CD4-positive, CD25-positive, alpha-beta regulatory T cell (primary cell): ENCODE data around the gene PDE4B. TPM values are rescaled to one million over a fixed set of nuclear protein-coding genes. Genes with fewer than 3 reads are reported as not detected.
"Not testable (repeated sequence)": the region's sequence is repeated elsewhere in the genome, so short reads cannot be mapped to it uniquely, and the experiment has no call there.

Source experiments
- ATAC-seq, 2 donors: fragments of 150-1000 bp; cut with Tn5 transposase; one replicate each; pipeline ENCODE4 v1.10.0; 2021; ENCODE audit warnings: low read depth in 2 of 2, moderate number of reproducible peaks in 2 of 2, moderate library complexity in 1 of 2
- DNase-seq, 3 donors: peaks; one replicate each; pipeline versions ENCODE4 v3.0.0 to v3.0.0-alpha.2; 2012 to 2022; ENCODE audit warnings: mixed read lengths in 1 of 3
- H3K27ac ChIP-seq: one replicate; pipeline ENCODE4 v1.7.0; 2013; ENCODE audit warnings: mild to moderate bottlenecking, low read length; ENCODE audit not compliant: insufficient read depth, poor library complexity, severe bottlenecking
- H3K27me3 ChIP-seq: one replicate; pipeline ENCODE4 v1.7.0; 2013; ENCODE audit warnings: low read length; ENCODE audit not compliant: control insufficient read depth, insufficient read depth
- H3K36me3 ChIP-seq: one replicate; pipeline ENCODE4 v1.7.0; 2013; ENCODE audit warnings: mild to moderate bottlenecking, low read length, moderate library complexity; ENCODE audit not compliant: control insufficient read depth, insufficient read depth
- H3K4me1 ChIP-seq: 2 replicates; pipeline ENCODE4 v1.7.0; 2013; ENCODE audit warnings: mild to moderate bottlenecking, low read length; ENCODE audit not compliant: insufficient read depth, control insufficient read depth, poor library complexity, severe bottlenecking
- H3K4me3 ChIP-seq: one replicate; pipeline ENCODE4 v1.7.0; 2013; ENCODE audit warnings: low read depth, mild to moderate bottlenecking, low read length, moderate library complexity
- H3K9me3 ChIP-seq, 2 experiments: 1 replicate in 1 of 2; 2 replicates in 1 of 2; pipeline ENCODE4 v1.7.0; 2013; ENCODE audit warnings: low read length in 2 of 2, mild to moderate bottlenecking in 1 of 2, moderate library complexity in 1 of 2; ENCODE audit not compliant: control insufficient read depth in 2 of 2
- H3K27ac Mint-ChIP-seq, 3 donors: one replicate each; pipeline ENCODE4 v1.8.0; 2020 to 2022; ENCODE audit warnings: mild to moderate bottlenecking in 3 of 3, mixed read lengths in 3 of 3, moderate library complexity in 2 of 3
- H3K27me3 Mint-ChIP-seq: one replicate; pipeline ENCODE4 v1.8.0; 2022; ENCODE audit warnings: mild to moderate bottlenecking, mixed read lengths
- H3K36me3 Mint-ChIP-seq: one replicate; pipeline ENCODE4 v1.8.0; 2020; ENCODE audit warnings: mixed read lengths
- H3K4me1 Mint-ChIP-seq, 4 donors: one replicate each; pipeline ENCODE4 v1.8.0; 2020 to 2022; ENCODE audit warnings: mixed read lengths in 4 of 4, mild to moderate bottlenecking in 1 of 4
- H3K4me3 Mint-ChIP-seq, 4 donors: one replicate each; pipeline ENCODE4 v1.8.0; 2020 to 2022; ENCODE audit warnings: mild to moderate bottlenecking in 4 of 4, mixed read lengths in 4 of 4, moderate library complexity in 3 of 4
- H3K9me3 Mint-ChIP-seq, 7 donors: one replicate each; pipeline ENCODE4 v1.8.0; 2020 to 2022; ENCODE audit warnings: mixed read lengths in 7 of 7, mild to moderate bottlenecking in 3 of 7, moderate library complexity in 2 of 7
- polyA plus RNA-seq, 4 donors: library from polyadenylated mRNA; unstranded; fragments of 300-500 nt; fragmentation: Illumina TruSeq; gene quantifications; one replicate each; pipeline ENCODE4 v1.2.3, GENCODE V29; 2021
- total RNA-seq: library from RNA; stranded (reverse); gene quantifications from one replicate; pipeline ENCODE4 v1.2.3, GENCODE V29; 2022

The PDE4B gene
- total and polyA plus RNA-seq, 5 donors from 2014 or later, result 63.9 to 200 (median 75.4) TPM

DNA sequence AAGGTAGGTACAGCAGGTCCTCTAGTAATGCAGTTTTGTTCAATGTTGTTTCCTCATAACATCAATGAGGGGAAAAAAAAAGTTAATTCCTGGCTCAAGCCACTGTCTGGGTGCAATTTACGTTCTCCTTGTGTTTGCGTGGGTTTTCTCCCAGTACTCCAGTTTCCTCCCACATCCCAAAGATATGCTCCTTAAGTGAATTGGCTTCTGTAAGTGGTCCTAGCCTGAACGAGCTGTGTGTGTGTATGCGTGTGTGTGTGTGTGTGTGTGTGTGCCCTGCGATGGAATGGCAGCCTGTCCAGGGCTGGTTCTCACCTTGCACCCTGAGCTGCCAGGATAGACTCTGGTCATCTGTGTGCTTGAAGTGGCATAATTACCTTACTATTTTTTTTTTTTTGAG, 332.0 kb downstream of the PDE4B start:
- Histone ChIP-seq H3K36me3 (no peaks in the 10 kb centered on the region), H3K9me3 (no peaks in the 10 kb centered on the region), H3K4me3 (no peak overlapping the region), H3K27ac (no peak overlapping the region), H3K4me1 (no peaks in the 10 kb centered on the region), H3K27me3 (no peaks in the 10 kb centered on the region)
- Mint-ChIP-seq H3K4me1 (no peaks in the 10 kb centered on the region), H3K9me3 (peaks cover 0 to 5% (median 0%) of the 10 kb centered on the region in 7 donors), H3K36me3 (no peaks in the 10 kb centered on the region), H3K27ac (no peak overlapping the region), H3K4me3 (no peak overlapping the region), H3K27me3 (peaks cover 27% of the 10 kb centered on the region)
- DNase-seq (no peak), ATAC-seq (no peak)

DNA sequence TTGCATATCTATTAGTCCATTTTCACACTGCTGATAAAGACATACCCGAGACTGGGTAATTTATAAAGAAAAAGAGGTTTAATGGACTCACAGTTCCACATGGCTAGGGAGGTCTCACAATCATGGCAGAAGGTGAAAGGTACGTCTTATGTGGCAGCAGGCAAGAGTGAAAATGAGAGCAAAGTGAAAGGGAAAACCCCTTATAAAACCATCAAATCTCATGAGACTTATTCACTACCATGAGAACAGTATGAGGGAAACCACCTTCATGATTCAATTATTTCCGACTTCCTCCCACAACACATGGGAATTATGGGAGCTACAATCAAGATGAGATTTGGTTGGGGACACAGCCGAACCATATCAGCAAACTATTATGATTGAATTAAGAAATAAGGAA, 335.9 kb downstream of the PDE4B start:
- not testable (repeated sequence) for ATAC-seq

DNA sequence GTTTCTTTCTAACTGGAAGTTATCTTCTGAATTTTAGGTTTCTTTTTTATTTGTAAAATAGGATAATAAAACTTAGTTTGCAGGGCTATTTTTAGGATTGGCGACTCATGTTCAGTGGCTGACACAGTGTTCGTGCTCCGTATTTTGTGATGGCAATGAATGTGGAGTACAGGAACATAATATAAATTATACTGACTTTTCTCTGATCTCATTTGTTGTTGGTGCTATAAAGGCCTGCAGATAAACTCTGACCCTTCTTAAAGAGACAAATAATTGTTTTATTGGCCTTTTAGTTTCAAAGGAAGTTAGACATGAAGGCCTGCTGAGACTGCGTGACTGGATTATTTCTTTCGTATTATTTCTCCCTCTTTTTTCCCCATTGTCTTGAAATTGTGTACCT, 339.6 kb downstream of the PDE4B start:
- H3K27me3 Mint-ChIP-seq, result peaks cover 15% of the 10 kb centered on the region
- H3K4me1 ChIP-seq, result no peaks in the 10 kb centered on the region
- H3K9me3 Mint-ChIP-seq, result peaks cover 0 to 3% (median 0%) of the 10 kb centered on the region in 7 donors
- H3K36me3 Mint-ChIP-seq, result no peaks in the 10 kb centered on the region
- no peak overlapping the region for H3K4me3 Mint-ChIP-seq
- H3K27ac Mint-ChIP-seq, result no peak overlapping the region
- DNase-seq (no peak), ATAC-seq (no peak)
- H3K36me3 ChIP-seq, result no peaks in the 10 kb centered on the region
- H3K27me3 ChIP-seq, result no peaks in the 10 kb centered on the region
- H3K27ac ChIP-seq, result no peak overlapping the region
- H3K4me1 Mint-ChIP-seq, result no peaks in the 10 kb centered on the region
- H3K4me3 ChIP-seq, result no peak overlapping the region
- H3K9me3 ChIP-seq, result no peaks in the 10 kb centered on the region

More for the DNA sequence above, 335.9 kb downstream of the PDE4B start:
- not testable (repeated sequence) for H3K9me3 Mint-ChIP-seq, H3K27ac Mint-ChIP-seq, H3K9me3 ChIP-seq, H3K27ac ChIP-seq, H3K27me3 ChIP-seq, H3K36me3 ChIP-seq, H3K36me3 Mint-ChIP-seq, DNase-seq, H3K4me3 ChIP-seq, H3K4me1 ChIP-seq, H3K4me1 Mint-ChIP-seq, H3K4me3 Mint-ChIP-seq
- H3K27me3 Mint-ChIP-seq, result peaks cover 14% of the 10 kb centered on the region

DNA sequence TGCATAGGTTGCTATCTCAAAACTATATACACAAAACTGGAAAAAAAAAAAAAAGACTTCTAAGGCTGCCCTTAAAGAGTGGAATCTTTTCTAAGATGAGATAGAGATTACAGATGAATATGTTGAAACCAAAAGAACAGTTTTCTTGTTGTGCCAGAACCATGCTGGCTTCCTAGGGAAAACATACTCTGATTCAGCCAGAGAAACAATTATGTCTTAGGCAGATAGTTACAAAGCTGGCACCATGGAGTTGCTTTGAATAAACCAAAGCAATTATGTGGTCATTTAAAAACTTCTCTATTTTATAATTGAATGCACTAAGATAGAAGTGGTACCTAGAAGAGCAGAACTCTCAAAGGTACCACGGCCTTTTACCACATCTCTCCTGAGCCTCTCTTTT, 341.3 kb downstream of the PDE4B start:
- no peak for ATAC-seq
- H3K4me3 ChIP-seq, result no peak overlapping the region
- Mint-ChIP-seq H3K36me3 (no peaks in the 10 kb centered on the region), H3K4me1 (no peaks in the 10 kb centered on the region), H3K27ac (no peak overlapping the region), H3K4me3 (no peak overlapping the region), H3K9me3 (peaks cover 0 to 3% (median 0%) of the 10 kb centered on the region in 7 donors), H3K27me3 (peaks cover 15% of the 10 kb centered on the region)
- no peak overlapping the region for H3K27ac ChIP-seq
- no peaks in the 10 kb centered on the region for H3K36me3 ChIP-seq
- no peaks in the 10 kb centered on the region for H3K4me1 ChIP-seq
- H3K27me3 ChIP-seq, result peaks cover under 1% of the 10 kb centered on the region
- no peak for DNase-seq
- H3K9me3 ChIP-seq, result no peaks in the 10 kb centered on the region

DNA sequence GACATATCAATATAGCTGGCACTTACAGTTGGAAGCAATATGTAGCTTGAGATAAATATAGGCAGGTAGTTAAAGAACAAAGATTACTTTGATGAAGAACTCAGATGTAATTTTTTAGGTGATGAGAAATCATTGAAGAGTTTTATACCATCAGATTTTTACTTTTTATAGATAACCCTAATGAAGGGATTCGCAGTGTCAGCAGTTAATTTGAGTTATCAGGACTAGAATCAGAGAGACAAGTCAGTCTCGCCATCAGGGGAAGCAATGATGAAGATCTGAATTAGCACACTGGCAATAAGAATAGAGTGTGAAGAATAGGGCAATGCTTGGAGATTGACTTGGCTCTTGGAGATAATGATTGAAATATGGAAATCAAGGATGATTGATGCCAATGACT, 342.5 kb downstream of the PDE4B start:
- H3K27ac ChIP-seq, result no peak overlapping the region
- no peaks in the 10 kb centered on the region for H3K4me1 ChIP-seq
- peaks cover 15% of the 10 kb centered on the region for H3K27me3 Mint-ChIP-seq
- DNase-seq (no peak), ATAC-seq (no peak)
- peaks cover 2% of the 10 kb centered on the region for H3K27me3 ChIP-seq
- H3K36me3 ChIP-seq, result no peaks in the 10 kb centered on the region
- H3K4me1 Mint-ChIP-seq, result no peaks in the 10 kb centered on the region
- H3K9me3 ChIP-seq, result no peaks in the 10 kb centered on the region
- H3K4me3 Mint-ChIP-seq, result no peak overlapping the region
- no peak overlapping the region for H3K27ac Mint-ChIP-seq
- H3K9me3 Mint-ChIP-seq, result peaks cover 0 to 3% (median 0%) of the 10 kb centered on the region in 7 donors
- H3K4me3 ChIP-seq, result no peak overlapping the region
- no peaks in the 10 kb centered on the region for H3K36me3 Mint-ChIP-seq

DNA sequence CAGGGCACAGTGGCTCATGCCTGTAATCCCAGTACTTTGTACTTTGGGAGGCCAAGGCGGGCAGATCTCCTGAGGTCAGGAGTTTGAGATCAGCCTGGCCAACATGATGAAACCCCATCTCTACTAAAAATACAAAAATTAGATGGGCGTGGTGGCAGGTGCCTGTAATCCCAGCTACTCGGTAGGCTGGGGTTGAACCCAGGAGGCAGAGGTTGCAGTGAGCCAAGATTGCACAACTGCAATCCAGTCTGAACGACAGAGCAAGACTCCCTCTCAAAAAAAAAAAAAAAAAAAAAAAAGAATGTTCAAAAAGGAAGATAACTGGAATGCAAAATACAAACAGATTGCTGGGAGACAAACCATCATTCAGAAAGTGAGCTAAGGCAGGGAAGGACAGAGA, 343.7 kb downstream of the PDE4B start:
- H3K4me3 Mint-ChIP-seq, H3K9me3 ChIP-seq, H3K4me3 ChIP-seq, H3K4me1 Mint-ChIP-seq, H3K27ac Mint-ChIP-seq, H3K9me3 Mint-ChIP-seq, H3K27ac ChIP-seq, DNase-seq, H3K36me3 ChIP-seq, ATAC-seq, H3K27me3 ChIP-seq, H3K4me1 ChIP-seq, H3K36me3 Mint-ChIP-seq: not testable (repeated sequence)
- H3K27me3 Mint-ChIP-seq, result peaks cover 15% of the 10 kb centered on the region

DNA sequence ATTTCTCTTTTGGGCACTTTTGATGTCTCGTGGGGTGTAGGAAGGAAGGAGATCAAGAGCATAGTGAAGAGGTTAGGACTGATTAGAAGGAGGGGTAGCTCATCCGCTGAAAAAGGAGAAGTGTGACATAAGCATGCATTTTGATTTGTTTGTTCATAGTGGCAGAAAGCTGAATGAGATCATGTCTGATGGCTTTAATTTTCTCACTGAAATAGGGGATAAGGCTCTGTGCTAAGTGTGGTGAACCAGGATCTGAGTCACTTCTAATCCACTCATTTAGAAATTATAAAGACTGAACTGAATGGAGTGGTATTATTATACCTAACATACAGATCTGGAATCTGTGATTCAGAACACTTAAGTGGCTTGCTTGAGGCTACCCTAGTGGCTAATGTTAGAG, 344.5 kb downstream of the PDE4B start:
- Mint-ChIP-seq H3K27me3 (peaks cover 15% of the 10 kb centered on the region), H3K36me3 (no peaks in the 10 kb centered on the region), H3K27ac (no peak overlapping the region), H3K9me3 (peaks cover 0 to 1% (median 0%) of the 10 kb centered on the region in 7 donors), H3K4me1 (no peaks in the 10 kb centered on the region), H3K4me3 (no peak overlapping the region)
- no peaks in the 10 kb centered on the region for H3K36me3 ChIP-seq
- ATAC-seq (no peak), DNase-seq (no peak)
- H3K9me3 ChIP-seq, result no peaks in the 10 kb centered on the region
- H3K27ac ChIP-seq, result no peak overlapping the region
- H3K4me3 ChIP-seq, result no peak overlapping the region
- H3K4me1 ChIP-seq, result no peaks in the 10 kb centered on the region
- peaks cover 2% of the 10 kb centered on the region for H3K27me3 ChIP-seq

DNA sequence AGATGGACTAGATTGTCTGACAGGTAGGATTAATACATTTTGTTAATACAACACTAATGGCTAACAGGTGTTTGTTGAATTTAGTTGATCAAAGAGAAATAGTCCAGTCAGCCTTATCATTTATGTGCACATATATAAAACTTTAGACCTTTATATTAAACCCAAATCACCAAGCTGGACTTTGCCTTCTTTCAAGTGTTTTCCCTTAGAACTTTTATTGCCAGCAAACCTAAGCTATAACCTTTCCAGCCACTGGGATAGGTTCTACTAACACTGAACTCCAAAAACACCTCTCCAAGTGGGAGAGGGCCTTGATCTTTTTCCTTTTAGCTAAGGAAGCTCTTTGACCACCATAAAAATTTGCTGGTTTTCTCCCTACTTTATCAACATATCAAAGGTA, 345.9 kb downstream of the PDE4B start:
- Histone ChIP-seq H3K36me3 (no peaks in the 10 kb centered on the region), H3K27me3 (peaks cover 6% of the 10 kb centered on the region), H3K27ac (no peak overlapping the region), H3K4me1 (no peaks in the 10 kb centered on the region), H3K9me3 (no peaks in the 10 kb centered on the region), H3K4me3 (no peak overlapping the region)
- ATAC-seq (no peak), DNase-seq (no peak)
- Mint-ChIP-seq H3K9me3 (peaks cover 0 to 3% (median 0%) of the 10 kb centered on the region in 7 donors), H3K4me3 (no peak overlapping the region), H3K36me3 (no peaks in the 10 kb centered on the region), H3K4me1 (no peaks in the 10 kb centered on the region), H3K27me3 (peaks cover 13% of the 10 kb centered on the region), H3K27ac (no peak overlapping the region)
